NCI-H748 (cell line): ENCODE results near the gene PCCA.
A peak's percentile ranks its signal among the peaks of the same experiment; 100 is the strongest.
"Not testable (repeated sequence)": the region's sequence is repeated elsewhere in the genome, so short reads cannot be mapped to it uniquely, and the experiment has no call there.

Experiments
- DNase-seq: peaks from one replicate; lab custom pipeline; 2025; ENCODE audit not compliant: unreplicated experiment; lab: John Stamatoyannopoulos, UW

The PCCA gene

GRCh38 chr13:100088644-100089464, at the start of gene PCCA:
TSS of gene PCCA (plus strand) at chr13:100089093. CDS start at chr13:100089121, 28 bp downstream.
- peak; percentile 95 for DNase-seq

GRCh38 chr13:100039740-100040139, 49.2 kb upstream of the PCCA start:
- DNase-seq: peak; percentile 58

GRCh38 chr13:100040196-100040595, 48.7 kb upstream of the PCCA start:
- peak; percentile 91 for DNase-seq

GRCh38 chr13:100044936-100045335, 44.0 kb upstream of the PCCA start:
- DNase-seq: no peak

- no peak for DNase-seq
Measured at GRCh38 chr13:100045355-100045754, 43.5 kb upstream of the PCCA start.

GRCh38 chr13:100051070-100051469, 37.8 kb upstream of the PCCA start:
- no peak for DNase-seq

- no peak for DNase-seq
Measured at GRCh38 chr13:100059827-100060226, 29.1 kb upstream of the PCCA start.

GRCh38 chr13:100063333-100063732, 25.6 kb upstream of the PCCA start:
- peak; percentile 15 for DNase-seq

GRCh38 chr13:100063906-100064305, 25.0 kb upstream of the PCCA start:
- no peak for DNase-seq

GRCh38 chr13:100068133-100068931, 20.6 kb upstream of the PCCA start:
- DNase-seq: no peak

GRCh38 chr13:100069278-100069677, 19.6 kb upstream of the PCCA start:
- DNase-seq: no peak

GRCh38 chr13:100075700-100076587, 12.9 kb upstream of the PCCA start:
- DNase-seq: no peak

- DNase-seq: not testable (repeated sequence)
Measured at GRCh38 chr13:100079003-100079402, 9.9 kb upstream of the PCCA start.

GRCh38 chr13:100083401-100083800, 5.5 kb upstream of the PCCA start:
- DNase-seq: not testable (repeated sequence)

- no peak for DNase-seq
Measured at GRCh38 chr13:100088273-100088643, 635 bp upstream of the PCCA start.

- peak; percentile 25 for DNase-seq
Measured at GRCh38 chr13:100089465-100090032, 656 bp downstream of the PCCA start.

- no peak for DNase-seq
Measured at GRCh38 chr13:100090861-100091260, 2.0 kb downstream of the PCCA start.

- DNase-seq: no peak
Measured at GRCh38 chr13:100091391-100091790, 2.5 kb downstream of the PCCA start.

GRCh38 chr13:100092273-100092672, 3.4 kb downstream of the PCCA start:
- not testable (repeated sequence) for DNase-seq

- DNase-seq: no peak
Measured at GRCh38 chr13:100095498-100095897, 6.6 kb downstream of the PCCA start.

GRCh38 chr13:100096526-100096925, 7.6 kb downstream of the PCCA start:
- DNase-seq: no peak
